Breast epithelium (tissue), 3 donors: ENCODE results near the gene GPR161.

Experiments used
- CTCF ChIP-seq, 3 donors: fragments of 450-650 bp; IDR thresholded peaks; one replicate each; pipeline ENCODE4 v1.5.1; 2016 to 2017; ENCODE audit warnings: antibody characterized with exemption in 3 of 3, mild to moderate bottlenecking in 3 of 3, moderate library complexity in 3 of 3
- POLR2A ChIP-seq: fragments of 450-650 bp; IDR thresholded peaks from one replicate; pipeline ENCODE4 v1.6.1; 2016; ENCODE audit warnings: antibody characterized with exemption, mild to moderate bottlenecking, moderate library complexity

- no peak for TF ChIP-seq POLR2A
- TF ChIP-seq CTCF (IDR thresholded peaks at IDR 0.05), result no peak
Measured at GRCh38 chr1:168105846-168106245, 30.9 kb downstream of the GPR161 start.
